Activated effector memory CD4-positive, alpha-beta T cell treated with anti-CD3 and anti-CD28 coated beads, Interleukin-2, amount 50 U/mL, for 16 hours (primary cell): ENCODE data around the gene FBXO42.

ENCODE experiments used
- DNase-seq: peaks from one replicate; pipeline ENCODE4 v3.0.0-alpha.2; 2020

The FBXO42 gene

GRCh38 chr1:16199700-16200099 lies 152.6 kb downstream of the FBXO42 start:
- no peak for DNase-seq

GRCh38 chr1:16199157-16199501 lies 153.2 kb downstream of the FBXO42 start:
- no peak for DNase-seq

GRCh38 chr1:16198444-16199156 lies 153.7 kb downstream of the FBXO42 start:
- DNase-seq = no peak

DNA sequence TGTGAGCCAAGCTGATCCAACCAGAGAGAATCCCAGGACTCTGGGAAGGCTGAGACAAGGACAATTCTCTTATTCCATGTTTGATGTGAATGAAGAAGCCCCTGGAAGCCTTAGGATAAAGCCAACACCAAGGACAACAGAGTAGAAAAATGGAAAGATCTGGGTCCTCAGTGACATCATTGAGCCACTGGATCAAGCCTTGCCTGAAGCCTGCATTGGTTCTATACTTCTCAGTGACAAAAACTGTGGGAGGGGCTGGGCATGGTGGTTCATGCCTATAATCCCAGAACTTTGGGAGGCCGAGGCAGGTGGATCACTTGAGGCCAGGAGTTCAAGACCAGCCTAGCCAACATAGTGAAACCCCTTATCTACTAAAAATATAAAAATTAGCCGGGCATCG lies 155.4 kb downstream of the FBXO42 start:
- DNase-seq = no peak
